Neural progenitor cell (in vitro differentiated cells): ENCODE measurements around the gene TMEM183A. TPM values are rescaled to one million over a fixed set of nuclear protein-coding genes. Genes with fewer than 3 reads are reported as not detected.

ENCODE experiments used
- DNase-seq: peaks from one replicate; pipeline ENCODE4 v3.0.0-alpha.2; 2016; ENCODE audit warnings: low spot score
- H2AFZ ChIP-seq: fragments of 200-600 bp; sonication (generic); replicated peaks from 2 replicates; pipeline ENCODE4 v1.6.1; 2016; ENCODE audit warnings: antibody characterized with exemption
- H3F3A ChIP-seq: fragments of 200-600 bp; sonication (generic); 2 replicates; pipeline ENCODE4 v1.6.1; 2016; ENCODE audit warnings: antibody characterized with exemption, low read depth
- H3K27ac ChIP-seq: fragments of 200-600 bp; sonication (generic); 2 replicates; pipeline ENCODE4 v1.5.1; 2016; ENCODE audit warnings: mild to moderate bottlenecking
- H3K27me3 ChIP-seq: fragments of 200-600 bp; sonication (generic); 2 replicates; pipeline ENCODE4 v1.6.1; 2016; ENCODE audit warnings: mild to moderate bottlenecking, moderate library complexity
- H3K36me3 ChIP-seq: fragments of 200-600 bp; sonication (generic); 2 replicates; pipeline ENCODE4 v1.5.1; 2016
- H3K4me1 ChIP-seq: fragments of 200-600 bp; sonication (generic); 2 replicates; pipeline ENCODE4 v1.6.1; 2016; ENCODE audit warnings: mixed run types
- H3K4me2 ChIP-seq: fragments of 200-600 bp; sonication (generic); 2 replicates; pipeline ENCODE4 v1.6.1; 2016
- H3K4me3 ChIP-seq: fragments of 200-600 bp; sonication (generic); 2 replicates; pipeline ENCODE4 v1.5.1; 2016
- H3K79me2 ChIP-seq: fragments of 200-600 bp; sonication (generic); 2 replicates; pipeline ENCODE4 v1.6.1; 2016; ENCODE audit warnings: low read depth
- H3K9ac ChIP-seq: fragments of 200-600 bp; sonication (generic); 2 replicates; pipeline ENCODE4 v1.6.1; 2016
- H3K9me3 ChIP-seq: fragments of 200-600 bp; sonication (generic); 2 replicates; pipeline ENCODE4 v1.5.1; 2016; ENCODE audit warnings: low read depth
- H4K20me1 ChIP-seq: fragments of 200-600 bp; sonication (generic); 2 replicates; pipeline ENCODE4 v1.6.1; 2016; ENCODE audit warnings: low read depth
- H3K27ac Mint-ChIP-seq: 3 replicates; pipeline ENCODE4 v1.8.0; 2021; ENCODE audit warnings: mixed read lengths
- H3K27me3 Mint-ChIP-seq: 2 replicates; pipeline ENCODE4 v1.8.0; 2022; ENCODE audit warnings: low read depth, mild to moderate bottlenecking, inconsistent platforms, moderate library complexity, mixed read lengths; ENCODE audit not compliant: insufficient read depth
- H3K36me3 Mint-ChIP-seq: 3 replicates; pipeline ENCODE4 v1.8.0; 2021; ENCODE audit warnings: mixed read lengths
- H3K4me1 Mint-ChIP-seq: 3 replicates; pipeline ENCODE4 v1.8.0; 2021; ENCODE audit warnings: mixed read lengths
- H3K4me3 Mint-ChIP-seq: 3 replicates; pipeline ENCODE4 v1.8.0; 2021; ENCODE audit warnings: mild to moderate bottlenecking, moderate library complexity, mixed read lengths
- H3K9me3 Mint-ChIP-seq: 3 replicates; pipeline ENCODE4 v1.8.0; 2020; ENCODE audit warnings: mixed read lengths
- CTCF ChIP-seq: fragments of 200-600 bp; sonication (generic); IDR thresholded peaks from 2 replicates; pipeline ENCODE4 v1.5.1; 2017; ENCODE audit warnings: antibody characterized with exemption, mild to moderate bottlenecking
- EZH2 ChIP-seq: fragments of 200-600 bp; sonication (generic); IDR thresholded peaks from 2 replicates; pipeline ENCODE4 v1.6.1; 2017; ENCODE audit warnings: antibody characterized with exemption, mild to moderate bottlenecking, moderate library complexity
- EZH2phosphoT487 ChIP-seq: fragments of 200-600 bp; sonication (generic); IDR thresholded peaks from 2 replicates; pipeline ENCODE4 v1.6.1; 2017; ENCODE audit warnings: antibody characterized with exemption
- total RNA-seq: library from RNA; depleted of rRNA; stranded (reverse); fragments of >200 nt; gene quantifications from 2 replicates; pipeline ENCODE4 v1.2.3, GENCODE V29; 2015; ENCODE audit warnings: low replicate concordance

The TMEM183A gene
- total RNA-seq, 1 donor from 2014 or later, result 92.4 TPM

GRCh38 chr1:203025686-203026030 lies 18.5 kb downstream of the TMEM183A start:
- no peak for DNase-seq
- H3K27me3 Mint-ChIP-seq, result peaks cover 14% of the 10 kb centered on the region
- no peaks in the 10 kb centered on the region for H3K9me3 ChIP-seq
- H3K27ac ChIP-seq, result no peak overlapping the region
- no peak overlapping the region for H3K27ac Mint-ChIP-seq
- H3K4me1 ChIP-seq, result peaks cover 11% of the 10 kb centered on the region
- peaks cover 17% of the 10 kb centered on the region for H4K20me1 ChIP-seq
- H3K4me2 ChIP-seq, result no peak overlapping the region
- H3K9me3 Mint-ChIP-seq, result no peaks in the 10 kb centered on the region
- H3K27me3 ChIP-seq, result peaks cover 38% of the 10 kb centered on the region
- no peaks in the 10 kb centered on the region for H3K79me2 ChIP-seq
- peak overlapping the region; percentile 74 for H3K4me3 Mint-ChIP-seq
- H3K36me3 ChIP-seq, result peaks cover 18% of the 10 kb centered on the region
- H3K4me3 ChIP-seq, result no peak overlapping the region
- peaks cover 27% of the 10 kb centered on the region for H3F3A ChIP-seq
- peaks cover 20% of the 10 kb centered on the region for H3K4me1 Mint-ChIP-seq
- no peak for TF ChIP-seq EZH2phosphoT487
- TF ChIP-seq CTCF, result no peak
- TF ChIP-seq EZH2, result no peak
- H3K9ac ChIP-seq, result no peak overlapping the region
- peak overlapping the region; percentile 75 for H2AFZ ChIP-seq
- H3K36me3 Mint-ChIP-seq, result peaks cover 25% of the 10 kb centered on the region

- H3K4me3 ChIP-seq, result peak within 1 kb of the TSS; percentile 68
- H2AFZ ChIP-seq, result peak within 1 kb of the TSS; percentile 75
- TF ChIP-seq CTCF (no peak), EZH2phosphoT487 (no peak), EZH2 (no peak)
- H3K27me3 ChIP-seq, result peaks cover 38% of the 10 kb centered on the region
- no peak within 1 kb of the TSS for H3K27ac ChIP-seq
- Mint-ChIP-seq H3K27ac (peak within 1 kb of the TSS; percentile 15), H3K4me1 (peaks cover 20% of the 10 kb centered on the region), H3K4me3 (peak within 1 kb of the TSS; percentile 84), H3K36me3 (peaks cover 23% of the 10 kb centered on the region), H3K9me3 (no peaks in the 10 kb centered on the region), H3K27me3 (peaks cover 14% of the 10 kb centered on the region)
- peaks cover 11% of the 10 kb centered on the region for H3K4me1 ChIP-seq
- H4K20me1 ChIP-seq, result peaks cover 17% of the 10 kb centered on the region
- H3K9ac ChIP-seq, result peak within 1 kb of the TSS; percentile 7
- H3K4me2 ChIP-seq, result peak within 1 kb of the TSS; percentile 88
- no peaks in the 10 kb centered on the region for H3K9me3 ChIP-seq
- peak; percentile 95 for DNase-seq
- peaks cover 15% of the 10 kb centered on the region for H3K36me3 ChIP-seq
- H3K79me2 ChIP-seq, result no peaks in the 10 kb centered on the region
- H3F3A ChIP-seq, result peaks cover 27% of the 10 kb centered on the region
Measured at GRCh38 chr1:203026031-203026665, 19.0 kb downstream of the TMEM183A start, which contains the start of gene PPFIA4. PPFIA4 (plus strand) TSS chr1:203026491; CDS start chr1:203039009, 12,518 bp downstream.

GRCh38 chr1:203026666-203027663 lies 19.8 kb downstream of the TMEM183A start:
- Histone ChIP-seq H4K20me1 (peaks cover 17% of the 10 kb centered on the region), H2AFZ (peak overlapping the region; percentile 75), H3K27me3 (peaks cover 38% of the 10 kb centered on the region), H3K9me3 (no peaks in the 10 kb centered on the region), H3K4me2 (peak overlapping the region; percentile 88), H3K9ac (peak overlapping the region; percentile 7), H3F3A (peaks cover 25% of the 10 kb centered on the region), H3K4me1 (peaks cover 11% of the 10 kb centered on the region), H3K4me3 (peak overlapping the region; percentile 68), H3K27ac (no peak overlapping the region), H3K79me2 (no peaks in the 10 kb centered on the region), H3K36me3 (peaks cover 7% of the 10 kb centered on the region)
- H3K27ac Mint-ChIP-seq, result peak overlapping the region; percentile 15
- peaks cover 15% of the 10 kb centered on the region for H3K36me3 Mint-ChIP-seq
- H3K4me1 Mint-ChIP-seq, result peaks cover 22% of the 10 kb centered on the region
- DNase-seq, result no peak
- H3K4me3 Mint-ChIP-seq, result peak overlapping the region; percentile 84
- peaks cover 14% of the 10 kb centered on the region for H3K27me3 Mint-ChIP-seq
- TF ChIP-seq EZH2, result peak; percentile 52
- peak; percentile 31 for TF ChIP-seq CTCF
- peak; percentile 40 for TF ChIP-seq EZH2phosphoT487
- no peaks in the 10 kb centered on the region for H3K9me3 Mint-ChIP-seq
